Pancreas (tissue), 10 donors: ENCODE results near the gene FGF22. TPM values are rescaled to one million over a fixed set of nuclear protein-coding genes. Genes with fewer than 3 reads are reported as not detected.
A peak's percentile ranks its signal among the peaks of the same experiment; 100 is the strongest.

Experiments used
- ATAC-seq, 4 donors: fragments of 200-7000 bp; cut with Tn5 transposase; one replicate each; pipeline versions ENCODE4 v1.8.0 to v1.9.1; 2020; ENCODE audit warnings: mild to moderate bottlenecking in 4 of 4, moderate library complexity in 4 of 4
- DNase-seq, 6 donors: peaks; one replicate each; pipeline ENCODE4 v3.0.0-alpha.2; 2020
- FAIRE-seq: peaks from 2 replicates; lab custom pipeline; 2012; peaks lifted over from hg19 to GRCh38; lab: Jason Lieb, UNC
- H3K27ac ChIP-seq, 4 donors: fragments of 200-600 bp; sonication (generic); 1 replicate in 3 of 4; 2 replicates in 1 of 4; pipeline versions ENCODE4 v1.5.0 to v1.8.0; 2020
- H3K27me3 ChIP-seq, 4 donors: fragments of 200-600 bp; one replicate each; pipeline ENCODE4 v1.8.0; 2021
- H3K36me3 ChIP-seq, 3 donors: fragments of 200-600 bp; sonication (generic) in 1 of 3; one replicate each; pipeline versions ENCODE4 v1.5.0 to v1.8.0; 2020 to 2021
- H3K4me1 ChIP-seq, 3 donors: fragments of 200-600 bp; one replicate each; pipeline ENCODE4 v1.8.0; 2021
- H3K4me3 ChIP-seq, 4 donors: fragments of 200-600 bp; sonication (generic) in 2 of 4; one replicate each; pipeline versions ENCODE4 v1.5.0 to v1.8.0; 2020 to 2021
- H3K9me3 ChIP-seq, 4 donors: fragments of 200-600 bp; one replicate each; pipeline ENCODE4 v1.8.0; 2021
- WGBS, 2 donors: extraction: QIAGEN DNeasy Blood & Tissue Kit; methylation state at CpG; one replicate each; pipeline ENCODE4 v1.1.7; 2013; 5-methylcytosine and 5-hydroxymethylcytosine counted together
- intact Hi-C, 3 donors: fragments of 100-400 bp; cut with DNase I; formaldehyde crosslinking; loops; one replicate each; pipeline versions ENCODE4 v1.11.1 to v1.14.2; 2022
- polyA plus RNA-seq, 2 donors: library from polyadenylated mRNA; stranded (reverse); fragments of 200-250 nt; gene quantifications; one replicate each; pipeline ENCODE4 v1.2.3, GENCODE V29; 2013
- total RNA-seq, 6 donors: library from RNA; stranded (reverse); fragmentation: NEBNext Ultra II Directional in 4 of 6; extraction: Animal tissue kit (Norgen Biotek cat#: 25700) in 4 of 6; gene quantifications; one replicate each; pipeline versions ENCODE4 v1.2.1 to v1.2.4, GENCODE V29; 2021 to 2023
- TF ChIP-seq, protein P1 (sequence below), 4 donors: fragments of 200-600 bp; sonication (generic) in 3 of 4; IDR thresholded peaks; one replicate each; pipeline versions ENCODE4 v1.5.0 to v1.8.0; 2021; ENCODE audit warnings: antibody characterized with exemption in 4 of 4
- donor health status: healthy with polysubstance abuse.
- donor health status: DM: no; HTN: no; CAD: no; lungs with moderate emphysema.
- donor health status: DM: no; HTN: no; CAD: no.
- donor health status: control.
- donor health status: control.
- donor health status: Bipolar disorder and iron deficiency.
- donor health status: DM: yes; HTN: yes; CAD: no.
- donor health status: DM: no; HTN: no; CAD: no.
- donor health status: DM: no; HTN: no; CAD: no.
- donor health status: DM: yes; HTN: yes; CAD: no.

FGF22 gene
- total and polyA plus RNA-seq, 8 donors, result 0.12 to 0.53 (median 0.24) TPM; not detected in 2

DNA sequence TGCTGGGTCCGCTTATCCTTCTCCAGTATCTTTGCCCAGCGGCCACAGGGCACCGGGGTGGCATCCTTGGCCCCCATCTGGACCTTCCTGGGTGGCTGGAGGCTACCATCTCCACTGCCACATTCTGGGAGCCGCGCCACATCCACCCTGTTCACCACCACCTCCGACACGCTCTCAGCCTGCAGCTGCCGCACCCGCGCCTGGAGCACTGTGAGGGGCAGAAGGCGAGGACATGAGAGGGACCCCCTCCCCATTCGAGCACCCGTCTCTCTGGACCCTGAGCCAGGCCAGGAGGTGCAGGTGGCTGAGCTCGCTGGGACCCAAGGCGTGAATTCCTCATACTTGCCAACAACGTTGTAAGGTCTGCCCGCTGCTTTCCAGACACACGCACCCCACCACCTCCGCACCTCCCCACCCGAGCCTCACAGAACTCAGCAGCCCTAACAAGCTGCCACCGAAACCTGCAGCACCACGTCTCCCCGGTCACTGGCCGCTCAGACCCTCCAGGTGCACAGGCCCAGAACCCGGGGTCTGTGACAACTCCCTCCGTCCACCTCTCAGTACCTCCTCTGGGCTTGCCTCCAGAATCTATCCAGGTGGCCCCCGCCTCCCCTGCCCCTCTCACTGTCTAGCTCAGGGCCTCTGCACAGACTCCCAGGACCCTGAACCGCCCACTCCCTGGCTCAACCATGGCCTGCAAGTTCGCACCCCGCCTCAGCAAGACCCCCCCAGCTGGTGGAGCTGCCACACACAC lies 9.5 kb upstream of the FGF22 start:
- H3K27ac ChIP-seq, result no peak overlapping the region
- DNase-seq (peak in 1 of 6 donors; percentile 65), FAIRE-seq (no peak), ATAC-seq (no peak)
- intact Hi-C loops, result no loop called here
- H3K27me3 ChIP-seq, result no peaks in the 10 kb centered on the region
- WGBS, 2 donors, result 92 to 95% methylated on average over 30 of the region's 30 CpGs
- H3K4me3 ChIP-seq, result no peak overlapping the region
- H3K36me3 ChIP-seq, result no peaks in the 10 kb centered on the region
- TF ChIP-seq, protein P1, sequence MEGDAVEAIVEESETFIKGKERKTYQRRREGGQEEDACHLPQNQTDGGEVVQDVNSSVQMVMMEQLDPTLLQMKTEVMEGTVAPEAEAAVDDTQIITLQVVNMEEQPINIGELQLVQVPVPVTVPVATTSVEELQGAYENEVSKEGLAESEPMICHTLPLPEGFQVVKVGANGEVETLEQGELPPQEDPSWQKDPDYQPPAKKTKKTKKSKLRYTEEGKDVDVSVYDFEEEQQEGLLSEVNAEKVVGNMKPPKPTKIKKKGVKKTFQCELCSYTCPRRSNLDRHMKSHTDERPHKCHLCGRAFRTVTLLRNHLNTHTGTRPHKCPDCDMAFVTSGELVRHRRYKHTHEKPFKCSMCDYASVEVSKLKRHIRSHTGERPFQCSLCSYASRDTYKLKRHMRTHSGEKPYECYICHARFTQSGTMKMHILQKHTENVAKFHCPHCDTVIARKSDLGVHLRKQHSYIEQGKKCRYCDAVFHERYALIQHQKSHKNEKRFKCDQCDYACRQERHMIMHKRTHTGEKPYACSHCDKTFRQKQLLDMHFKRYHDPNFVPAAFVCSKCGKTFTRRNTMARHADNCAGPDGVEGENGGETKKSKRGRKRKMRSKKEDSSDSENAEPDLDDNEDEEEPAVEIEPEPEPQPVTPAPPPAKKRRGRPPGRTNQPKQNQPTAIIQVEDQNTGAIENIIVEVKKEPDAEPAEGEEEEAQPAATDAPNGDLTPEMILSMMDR (IDR thresholded peaks at IDR 0.05), result no peak
- H3K9me3 ChIP-seq, result no peaks in the 10 kb centered on the region
- H3K4me1 ChIP-seq, result peaks cover 0 to 5% (median 4%) of the 10 kb centered on the region in 3 donors

DNA sequence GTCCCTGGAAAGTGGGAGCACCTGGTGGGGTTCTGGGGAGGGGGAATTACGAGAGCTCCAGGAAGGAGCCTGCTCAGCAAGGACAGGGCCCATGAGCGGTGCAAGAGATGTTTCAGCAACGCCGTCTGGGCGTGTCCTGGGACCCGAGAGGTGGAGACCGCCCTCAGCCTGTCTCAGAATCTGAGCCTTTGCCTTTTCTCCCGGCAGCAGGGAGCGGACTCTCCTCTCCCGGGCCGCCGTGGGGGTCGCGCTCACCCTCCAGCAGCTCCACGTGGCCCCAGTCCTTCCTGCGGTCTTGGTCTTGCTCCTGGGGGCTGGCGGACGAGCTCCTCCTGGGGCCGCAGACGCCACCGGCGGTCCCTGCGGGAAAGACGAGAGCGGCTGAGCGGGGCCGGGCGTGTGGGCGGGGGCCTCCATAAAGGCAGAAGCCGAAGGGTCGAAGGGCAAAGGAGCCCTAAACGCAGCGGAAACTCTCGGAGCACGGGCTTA lies 7.1 kb upstream of the FGF22 start:
- H3K9me3 ChIP-seq, result no peaks in the 10 kb centered on the region
- FAIRE-seq (no peak), ATAC-seq (peak; percentile 3 to 18 (median 7)), DNase-seq (peak in 1 of 6 donors; percentile 79)
- TF ChIP-seq, protein P1 (IDR thresholded peaks at IDR 0.05), result no peak
- peaks cover 0 to 5% (median 4%) of the 10 kb centered on the region in 3 donors for H3K4me1 ChIP-seq
- peak overlapping the region; percentile 74 to 99 (median 84) for H3K4me3 ChIP-seq
- intact Hi-C loops, result no loop called here
- no peaks in the 10 kb centered on the region for H3K27me3 ChIP-seq
- H3K27ac ChIP-seq, result no peak overlapping the region
- no peaks in the 10 kb centered on the region for H3K36me3 ChIP-seq
- 2 to 5% methylated on average over 34 to 35 of the region's 35 CpGs for WGBS, 2 donors

DNA sequence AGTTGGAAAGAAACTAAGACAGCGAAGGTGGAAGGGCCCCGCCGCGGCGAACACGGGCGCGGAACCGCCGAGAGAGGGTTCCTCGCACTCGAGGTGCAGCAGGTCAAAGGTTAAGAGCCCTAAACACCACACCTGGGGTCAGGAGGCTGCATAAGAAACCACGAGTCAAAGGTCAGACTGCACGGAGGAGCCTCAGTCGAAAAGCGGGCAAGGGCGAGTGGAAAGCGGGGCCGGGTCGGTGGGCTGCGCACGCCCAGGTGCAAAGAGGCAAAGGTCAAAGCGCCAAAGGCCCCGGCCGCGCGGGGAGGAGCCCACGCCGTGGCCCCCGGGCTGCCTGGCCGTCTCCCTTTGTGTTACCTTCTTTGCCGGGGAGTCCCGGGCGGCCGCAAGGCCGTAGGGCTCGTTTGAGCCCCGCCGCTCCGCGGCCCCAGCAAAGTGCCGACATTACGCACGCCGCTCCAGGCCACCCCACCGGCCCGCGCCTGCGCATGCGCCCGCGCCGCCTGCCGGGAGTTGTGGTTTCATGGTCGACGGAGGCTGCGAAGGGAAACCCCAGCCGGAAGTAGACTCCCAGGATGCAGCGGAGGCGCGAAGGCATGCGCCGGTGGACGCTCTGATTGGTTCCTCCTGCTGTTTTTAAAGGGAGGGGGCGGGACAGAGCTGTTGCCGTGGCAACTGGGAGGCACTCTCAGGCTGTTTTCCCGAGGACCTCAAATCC lies 6.5 kb upstream of the FGF22 start, which contains the start of gene POLRMT:
TSS of gene POLRMT (minus strand) at position 470 of the 718 bp plus-strand sequence. CDS start at position 445, 25 bp downstream.
- Histone ChIP-seq H3K4me1 (peaks cover 0 to 5% (median 4%) of the 10 kb centered on the region in 3 donors), H3K36me3 (no peaks in the 10 kb centered on the region), H3K9me3 (no peaks in the 10 kb centered on the region), H3K4me3 (peak within 1 kb of the TSS; percentile 74 to 99 (median 84)), H3K27me3 (no peaks in the 10 kb centered on the region), H3K27ac (no peak within 1 kb of the TSS)
- intact Hi-C loops, result no loop called here
- DNase-seq (peak; percentile 97 to 100 (median 98)), ATAC-seq (peak; percentile 97 to 98 (median 98)), FAIRE-seq (no peak)
- TF ChIP-seq, protein P1 (IDR thresholded peaks at IDR 0.05), result no peak
- 0% methylated on average over 63 to 67 of the region's 67 CpGs for WGBS, 2 donors

DNA sequence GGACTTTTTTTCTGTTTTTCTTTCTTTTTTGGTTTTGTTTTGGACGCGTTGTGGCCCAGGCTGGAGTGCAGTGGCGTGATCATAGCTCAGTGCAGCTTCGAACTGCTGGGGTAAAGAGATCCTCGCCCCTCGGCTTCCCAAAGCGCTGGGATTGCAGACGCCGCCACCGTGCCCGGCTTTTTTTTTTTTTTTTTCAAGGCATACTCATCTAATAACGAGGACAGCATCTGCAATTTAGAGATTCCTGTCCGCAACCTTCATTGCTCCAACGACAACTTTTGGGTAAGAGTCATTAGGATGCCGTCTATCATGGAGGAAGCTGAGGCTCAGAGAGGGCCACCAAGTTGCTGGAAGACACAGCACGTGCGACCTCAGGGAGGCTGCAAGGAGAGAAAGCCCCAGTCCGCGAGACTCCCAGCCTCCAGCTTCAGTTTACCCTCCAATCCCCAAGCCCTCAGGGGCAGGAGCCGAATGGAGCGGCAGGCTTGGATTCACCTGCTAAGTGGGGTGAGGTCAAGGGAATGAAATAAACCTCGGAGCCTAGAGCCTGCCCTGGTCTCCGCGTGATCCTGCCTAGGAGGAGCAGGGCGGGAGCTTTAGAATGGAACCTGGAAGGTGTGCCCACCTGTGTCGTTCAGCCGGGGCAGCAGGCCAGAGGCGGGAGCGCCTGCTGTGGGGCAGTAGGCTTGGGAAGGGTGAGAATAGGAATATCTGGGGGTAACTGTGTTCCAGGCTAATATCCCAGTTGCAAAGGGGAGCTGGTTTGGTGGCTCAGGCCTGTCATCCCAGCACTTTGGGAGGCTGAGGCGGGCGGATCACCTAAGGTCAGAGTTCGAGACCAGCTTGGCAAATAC lies 5.7 kb upstream of the FGF22 start:
- H3K27me3 ChIP-seq, result no peaks in the 10 kb centered on the region
- WGBS, 2 donors, result 20% methylated on average over 32 of the region's 32 CpGs
- H3K4me3 ChIP-seq, result peak overlapping the region; percentile 74 to 99 (median 84)
- H3K4me1 ChIP-seq, result peaks cover 0 to 5% (median 4%) of the 10 kb centered on the region in 3 donors
- no peak overlapping the region for H3K27ac ChIP-seq
- ATAC-seq (peak; percentile 2 to 6 (median 4)), FAIRE-seq (no peak), DNase-seq (no peak)
- intact Hi-C loops, result no loop called here
- TF ChIP-seq, protein P1 (IDR thresholded peaks at IDR 0.05), result no peak
- H3K36me3 ChIP-seq, result no peaks in the 10 kb centered on the region
- H3K9me3 ChIP-seq, result no peaks in the 10 kb centered on the region
